HepG2 (cell line): Measurements from ENCODE around the gene GHRL. TPM values are rescaled to one million over a fixed set of nuclear protein-coding genes. Genes with fewer than 3 reads are reported as not detected.

ENCODE experiments used
- ATAC-seq: fragments of 200-7000 bp; cut with Tn5 transposase; 3 replicates; pipeline ENCODE4 v1.9.1; 2020; ENCODE audit warnings: mild to moderate bottlenecking, moderate library complexity
- BruUV-seq: library from RNA; stranded (reverse); fragments of 400-500 nt; replicated peaks from 2 replicates; lab custom pipeline; 2021; lab: Mats Ljungman, UMichigan
- CTCF ChIA-PET: fragments of 300-600 bp; formaldehyde crosslinking; extraction: SDS; loops from one replicate; lab custom pipeline; 2021; ENCODE audit warnings: low total read pairs, inconsistent platforms, low intra/inter-chr PET ratio; lab: Yijun Ruan, JAX
- POLR2A ChIA-PET: fragments of 350-600 bp; sonication (Branson Sonifier 250); formaldehyde crosslinking; loops from one replicate; lab custom pipeline; 2020; ENCODE audit warnings: antibody characterized with exemption, inconsistent platforms; lab: Yijun Ruan, JAX
- DNase-seq: peaks from one replicate; pipeline ENCODE4 v3.0.0-alpha.2; 2015; ENCODE audit warnings: low spot score
- FAIRE-seq: peaks from 3 replicates; lab custom pipeline; 2011; peaks lifted over from hg19 to GRCh38; lab: Jason Lieb, UNC
- H2AFZ ChIP-seq: one replicate; pipeline ENCODE4 v1.6.1; 2011; ENCODE audit warnings: low read length, inconsistent platforms
- H3K27ac ChIP-seq: fragments of 300-600 bp; 3 replicates; pipeline ENCODE4 v1.8.0; 2011; ENCODE audit warnings: mixed run types, mild to moderate bottlenecking, mixed read lengths, low read length, inconsistent platforms; ENCODE audit not compliant: insufficient read depth; ENCODE audit errors: extremely low read length
- H3K27me3 ChIP-seq, 2 experiments: fragments of 200-600 bp in 1 of 2; 2 replicates in 1 of 2; 3 replicates in 1 of 2; pipeline versions ENCODE4 v1.6.0 to v1.8.0; 2011; ENCODE audit warnings: low read length in 2 of 2, mild to moderate bottlenecking in 2 of 2, moderate library complexity in 2 of 2, inconsistent platforms in 1 of 2; ENCODE audit not compliant: insufficient read depth in 2 of 2, control insufficient read depth in 1 of 2
- H3K36me3 ChIP-seq, 2 experiments: fragments of 200-600 bp in 1 of 2; replicated peaks in 1 of 2; 2 replicates in 1 of 2; 3 replicates in 1 of 2; pipeline versions ENCODE4 v1.5.1 to v1.8.0; 2011; ENCODE audit warnings: low read length in 2 of 2, inconsistent platforms in 1 of 2; ENCODE audit not compliant: insufficient read depth in 2 of 2, control insufficient read depth in 1 of 2
- H3K4me1 ChIP-seq: 2 replicates; pipeline ENCODE4 v1.5.1; 2012; ENCODE audit warnings: low read length, inconsistent platforms; ENCODE audit not compliant: insufficient read depth
- H3K4me2 ChIP-seq: 2 replicates; pipeline ENCODE4 v1.6.0; 2011; ENCODE audit warnings: low read depth, low read length, inconsistent platforms
- H3K4me3 ChIP-seq, 3 experiments: fragments of 200-600 bp in 1 of 3; sonication (generic), shearing (Covaris generic) in 1 of 3; replicated peaks in 1 of 3; 2 replicates each; pipeline ENCODE4 v1.5.1; 2011 to 2016; ENCODE audit warnings: low read length in 3 of 3, inconsistent platforms in 2 of 3, low read depth in 2 of 3, mild to moderate bottlenecking in 2 of 3, control low read depth in 1 of 3, mixed read lengths in 1 of 3; ENCODE audit not compliant: insufficient read depth in 1 of 3
- H3K79me2 ChIP-seq: one replicate; pipeline ENCODE4 v1.6.1; 2011; ENCODE audit warnings: low read length, inconsistent platforms; ENCODE audit not compliant: insufficient read depth
- H3K9ac ChIP-seq: 2 replicates; pipeline ENCODE4 v1.6.0; 2011; ENCODE audit warnings: mild to moderate bottlenecking, low read depth, low read length, inconsistent platforms; ENCODE audit not compliant: insufficient read depth
- H3K9me3 ChIP-seq: 2 replicates; pipeline ENCODE4 v1.5.1; 2012; ENCODE audit warnings: mild to moderate bottlenecking, low read length
- H4K20me1 ChIP-seq: 2 replicates; pipeline ENCODE4 v1.6.0; 2011; ENCODE audit warnings: inconsistent platforms, mild to moderate bottlenecking, low read length, moderate library complexity; ENCODE audit not compliant: insufficient read depth
- E2F5 ChIP-seq: sonication (generic); formaldehyde crosslinking; conservative IDR thresholded peaks from 2 replicates; pipeline ENCODE4 v1.4.0; 2020; ENCODE audit warnings: missing genetic modification reagents
- HIC2 ChIP-seq: sonication (generic); formaldehyde crosslinking; IDR thresholded peaks from 2 replicates; pipeline ENCODE4 v1.9.0; 2022; ENCODE audit warnings: low read depth, missing genetic modification reagents
- HNRNPL ChIP-seq: fragments of 200-400 bp; formaldehyde crosslinking; IDR thresholded peaks from 2 replicates; pipeline ENCODE4 v1.6.1; 2017; ENCODE audit warnings: mild to moderate bottlenecking, low read depth, low read length
- MZF1 ChIP-seq: sonication (generic); formaldehyde crosslinking; IDR thresholded peaks from 2 replicates; pipeline ENCODE4 v1.8.1; 2023; ENCODE audit warnings: mild to moderate bottlenecking, missing genetic modification reagents, borderline replicate concordance
- PAXIP1 ChIP-seq: sonication (generic); formaldehyde crosslinking; conservative IDR thresholded peaks from 2 replicates; pipeline ENCODE4 v1.4.0; 2020; ENCODE audit warnings: mild to moderate bottlenecking, missing genetic modification reagents, moderate library complexity
- RORA ChIP-seq: sonication (generic); formaldehyde crosslinking; IDR thresholded peaks from 2 replicates; pipeline ENCODE4 v1.5.0; 2020; ENCODE audit warnings: mild to moderate bottlenecking, missing genetic modification reagents, moderate library complexity
- TGIF2 ChIP-seq: IDR thresholded peaks from 2 replicates; pipeline ENCODE4 v1.6.1; 2016; ENCODE audit warnings: control low read depth, missing compliant biosample characterization
- THAP11 ChIP-seq: IDR thresholded peaks from 2 replicates; pipeline ENCODE4 v1.6.1; 2016; ENCODE audit warnings: missing biosample characterization, missing genetic modification reagents
- ZNF768 ChIP-seq: sonication (generic); formaldehyde crosslinking; IDR thresholded peaks from 2 replicates; pipeline ENCODE4 v1.4.0; 2020; ENCODE audit warnings: missing genetic modification reagents
- ZNF790 ChIP-seq: sonication (generic); formaldehyde crosslinking; IDR thresholded peaks from 2 replicates; pipeline ENCODE4 v1.8.0; 2022; ENCODE audit warnings: missing genetic modification reagents, mild to moderate bottlenecking, borderline replicate concordance
- WGBS: methylation state at CpG from one replicate; pipeline ENCODE4 v1.1.6; 2017; ENCODE audit warnings: low lambda C conversion rate; 5-methylcytosine and 5-hydroxymethylcytosine counted together
- in situ Hi-C: cut with HindIII; loops from 2 replicates; pipeline ENCODE4 v1.10.0; 2017; ENCODE audit warnings: low pct_unique_long_range_greater_than_20kb; ENCODE audit not compliant: extremely low pct_ligation_motif_present
- intact Hi-C: fragments of 100-400 bp; cut with micrococcal nuclease; formaldehyde crosslinking; loops from one replicate; pipeline ENCODE4 v1.10.0; 2022; ENCODE audit not compliant: unreplicated experiment
- polyA plus RNA-seq, 8 experiments: library from polyadenylated mRNA; depleted of rRNA in 3 of 8; stranded (reverse) in 7 of 8; unstranded in 1 of 8; fragments of >200 nt; fragmentation: Illumina TruSeq in 4 of 8; extraction: Trizol in 4 of 8; gene quantifications; 2 replicates each; pipeline versions ENCODE4 v1.2.1 to v1.2.3, GENCODE V29; 2011 to 2016; ENCODE audit warnings: low read depth in 4 of 8, missing spikeins in 1 of 8, mixed read lengths in 1 of 8; ENCODE audit not compliant: insufficient read depth in 1 of 8
- total RNA-seq, 5 experiments: library from RNA; depleted of rRNA; stranded (reverse); fragments of >200 nt; fragmentation: Illumina TruSeq; extraction: Trizol; gene quantifications; 2 replicates each; pipeline ENCODE4 v1.2.3, GENCODE V29; 2016; ENCODE audit warnings: low read depth in 1 of 5

The GHRL gene
- total and polyA plus RNA-seq, 2 of the 13 experiments (the other 11 are each of a cell fraction or from before 2014, with no cell fraction given) = 0.09 TPM; not detected in 1

GRCh38 chr3:10338591-10339353 is 46.0 kb upstream of the GHRL start:
- H4K20me1 ChIP-seq = no peaks in the 10 kb centered on the region
- H3K27me3 ChIP-seq = peaks cover 2% of the 10 kb centered on the region in 2 experiments; a peak in 3 of 5 replicates
- ChIA-PET CTCF (no interaction called here), POLR2A (no interaction called here)
- ATAC-seq (peak; percentile 55), FAIRE-seq (no peak), DNase-seq (no peak)
- peaks cover 54% of the 10 kb centered on the region for H3K4me1 ChIP-seq
- intact Hi-C loops = no loop called here
- in situ Hi-C loops = no loop called here
- peak overlapping the region; percentile 88 for H3K4me2 ChIP-seq
- 25% methylated on average over 12 of the region's 12 CpGs for WGBS
- H3K4me3 ChIP-seq = peak overlapping the region in 2 of 3 experiments; percentile 25 to 62; a peak in 5 of 6 replicates
- H3K9ac ChIP-seq = peak overlapping the region; percentile 33
- H3K9me3 ChIP-seq = no peaks in the 10 kb centered on the region
- H3K79me2 ChIP-seq = no peaks in the 10 kb centered on the region
- H3K27ac ChIP-seq = peak overlapping the region; percentile 45
- no peak overlapping the region for H2AFZ ChIP-seq
- BruUV-seq = no TSS peak
- H3K36me3 ChIP-seq = no peaks in the 10 kb centered on the region
- TF ChIP-seq THAP11 (CRISPR knock-in tag) = no peak
- TF ChIP-seq ZNF768 (CRISPR knock-in tag) = no peak
- no peak for TF ChIP-seq TGIF2
- TF ChIP-seq RORA (CRISPR knock-in tag) = no peak
- no peak for TF ChIP-seq ZNF790
- TF ChIP-seq HIC2 (CRISPR knock-in tag) = peak; percentile 79; the same call in 1 of the 2 replicates
- TF ChIP-seq PAXIP1 (CRISPR knock-in tag) = peak; percentile 66
- 0 out of 2 replicates have a peak, but pooled peaks have one; percentile 38 for TF ChIP-seq HNRNPL
- no peak for TF ChIP-seq MZF1
- no peak for TF ChIP-seq E2F5 (CRISPR knock-in tag)
